ENCODE data around the gene GNGT1. TPM values are rescaled to one million over a fixed set of nuclear protein-coding genes. Genes with fewer than 3 reads are reported as not detected.

Gene GNGT1
- total and polyA plus RNA-seq, 2 of the 8 experiments (the other 6 are each of a cell fraction or from before 2014, with no cell fraction given): 0.26 TPM; not detected in 1

GRCh38 chr7:93943816-93944540, 37.6 kb downstream of the GNGT1 start (continued):
- TF ChIP-seq CHD1 (IDR thresholded peaks at IDR 0.05; ENCODE audit: low read depth, low read length): no peak
- TF ChIP-seq RFX5 (IDR thresholded peaks at IDR 0.05; ENCODE audit: borderline replicate concordance, low read depth, low read length): no peak
- TF ChIP-seq MAFK (IDR thresholded peaks at IDR 0.05; ENCODE audit: low read depth, low read length): no peak
- no peak for TF ChIP-seq SRF (IDR thresholded peaks at IDR 0.05; ENCODE audit: low read depth, low read length)
- TF ChIP-seq TCF12 (IDR thresholded peaks at IDR 0.05; ENCODE audit: low read depth, low read length): no peak
